ENCODE data around the gene PAXIP1.

PAXIP1 gene

DNA sequence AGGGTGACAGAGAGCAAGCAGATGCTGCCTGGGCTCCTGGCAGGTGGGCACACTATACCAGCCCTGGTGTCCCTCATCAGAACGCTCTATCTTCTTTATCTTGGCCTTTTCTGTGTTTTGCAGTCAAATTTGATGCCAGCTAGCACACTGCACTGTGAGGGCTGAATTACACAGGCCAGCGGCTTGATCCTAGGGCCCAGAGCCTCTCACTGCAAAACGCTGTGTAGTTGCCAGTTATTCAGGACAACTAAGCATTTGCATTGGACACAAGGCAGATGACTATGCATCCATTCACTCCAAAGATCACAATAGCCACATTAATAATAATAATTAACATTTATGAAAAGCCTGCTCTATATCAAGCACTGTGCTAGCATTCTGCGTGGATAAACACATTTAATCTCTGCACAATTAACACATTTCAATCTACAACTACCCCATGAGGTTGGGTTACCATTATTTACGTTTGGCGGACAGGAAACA lies 100.3 kb downstream of the PAXIP1 start (continued):
- TF ChIP-seq, protein P1, sequence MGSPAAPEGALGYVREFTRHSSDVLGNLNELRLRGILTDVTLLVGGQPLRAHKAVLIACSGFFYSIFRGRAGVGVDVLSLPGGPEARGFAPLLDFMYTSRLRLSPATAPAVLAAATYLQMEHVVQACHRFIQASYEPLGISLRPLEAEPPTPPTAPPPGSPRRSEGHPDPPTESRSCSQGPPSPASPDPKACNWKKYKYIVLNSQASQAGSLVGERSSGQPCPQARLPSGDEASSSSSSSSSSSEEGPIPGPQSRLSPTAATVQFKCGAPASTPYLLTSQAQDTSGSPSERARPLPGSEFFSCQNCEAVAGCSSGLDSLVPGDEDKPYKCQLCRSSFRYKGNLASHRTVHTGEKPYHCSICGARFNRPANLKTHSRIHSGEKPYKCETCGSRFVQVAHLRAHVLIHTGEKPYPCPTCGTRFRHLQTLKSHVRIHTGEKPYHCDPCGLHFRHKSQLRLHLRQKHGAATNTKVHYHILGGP (tag by site-specific recombination; IDR thresholded peaks at IDR 0.05) = no peak
- no peak for TF ChIP-seq ZBTB20 (tag by site-specific recombination; IDR thresholded peaks at IDR 0.05)
- no peak for TF ChIP-seq ZNF621 (tag by site-specific recombination; IDR thresholded peaks at IDR 0.05)
- TF ChIP-seq, protein P2, sequence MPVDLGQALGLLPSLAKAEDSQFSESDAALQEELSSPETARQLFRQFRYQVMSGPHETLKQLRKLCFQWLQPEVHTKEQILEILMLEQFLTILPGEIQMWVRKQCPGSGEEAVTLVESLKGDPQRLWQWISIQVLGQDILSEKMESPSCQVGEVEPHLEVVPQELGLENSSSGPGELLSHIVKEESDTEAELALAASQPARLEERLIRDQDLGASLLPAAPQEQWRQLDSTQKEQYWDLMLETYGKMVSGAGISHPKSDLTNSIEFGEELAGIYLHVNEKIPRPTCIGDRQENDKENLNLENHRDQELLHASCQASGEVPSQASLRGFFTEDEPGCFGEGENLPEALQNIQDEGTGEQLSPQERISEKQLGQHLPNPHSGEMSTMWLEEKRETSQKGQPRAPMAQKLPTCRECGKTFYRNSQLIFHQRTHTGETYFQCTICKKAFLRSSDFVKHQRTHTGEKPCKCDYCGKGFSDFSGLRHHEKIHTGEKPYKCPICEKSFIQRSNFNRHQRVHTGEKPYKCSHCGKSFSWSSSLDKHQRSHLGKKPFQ (tag by site-specific recombination; IDR thresholded peaks at IDR 0.05) = no peak

DNA sequence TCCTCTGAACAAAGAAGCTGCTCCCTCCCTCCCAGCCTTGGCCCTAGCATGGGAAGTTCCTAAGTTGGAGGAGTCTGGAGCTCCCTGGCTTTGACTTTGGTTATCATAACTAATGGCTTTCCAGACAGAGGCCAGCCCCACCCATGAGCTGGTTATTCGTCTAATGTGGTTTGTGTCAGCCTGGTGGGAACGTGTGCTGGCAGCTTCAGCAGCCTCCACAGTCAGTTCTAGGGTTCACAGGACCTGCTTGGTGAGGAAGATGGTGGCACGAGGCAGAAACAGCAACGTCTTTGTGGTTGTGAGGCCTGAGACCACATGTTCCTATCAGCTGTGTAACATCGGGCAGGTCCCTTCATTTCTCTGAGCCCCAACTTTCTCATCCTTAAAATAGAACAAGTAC lies 103.1 kb downstream of the PAXIP1 start:
- Histone ChIP-seq H3K9me3 (ENCODE audit: control insufficient read depth, insufficient read depth, low read depth, low read length) (no peaks in the 10 kb centered on the region), H3K27ac (ENCODE audit: extremely low read depth, low read depth, low read length) (no peak overlapping the region), H3K4me1 (ENCODE audit: control insufficient read depth, insufficient read depth, low read length) (no peaks in the 10 kb centered on the region), H3K36me3 (ENCODE audit: control insufficient read depth in 2 of 2, insufficient read depth in 1 of 2, low read length in 2 of 2) (no peaks in the 10 kb centered on the region), H3K4me3 (ENCODE audit: low read depth, low read length) (no peak overlapping the region)
- CTCF ChIA-PET = no interaction called here
- POLR2A ChIA-PET = no interaction called here
- TF ChIP-seq ZBTB21 (tag by site-specific recombination; IDR thresholded peaks at IDR 0.05) = no peak
- TF ChIP-seq ZNF843 (tag by site-specific recombination; IDR thresholded peaks at IDR 0.05) = no peak
- no peak for TF ChIP-seq ZFP41 (tag by site-specific recombination; IDR thresholded peaks at IDR 0.05; ENCODE audit: borderline replicate concordance)
- TF ChIP-seq ZSCAN30 (tag by site-specific recombination; IDR thresholded peaks at IDR 0.05) = no peak
- TF ChIP-seq, protein P3, sequence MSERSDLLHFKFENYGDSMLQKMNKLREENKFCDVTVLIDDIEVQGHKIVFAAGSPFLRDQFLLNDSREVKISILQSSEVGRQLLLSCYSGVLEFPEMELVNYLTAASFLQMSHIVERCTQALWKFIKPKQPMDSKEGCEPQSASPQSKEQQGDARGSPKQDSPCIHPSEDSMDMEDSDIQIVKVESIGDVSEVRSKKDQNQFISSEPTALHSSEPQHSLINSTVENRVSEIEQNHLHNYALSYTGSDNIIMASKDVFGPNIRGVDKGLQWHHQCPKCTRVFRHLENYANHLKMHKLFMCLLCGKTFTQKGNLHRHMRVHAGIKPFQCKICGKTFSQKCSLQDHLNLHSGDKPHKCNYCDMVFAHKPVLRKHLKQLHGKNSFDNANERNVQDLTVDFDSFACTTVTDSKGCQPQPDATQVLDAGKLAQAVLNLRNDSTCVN (tag by site-specific recombination; optimal IDR thresholded peaks at IDR 0.05) = no peak
- no peak for TF ChIP-seq ZNF16 (tag by site-specific recombination; IDR thresholded peaks at IDR 0.05; ENCODE audit: low read depth)
- no peak for TF ChIP-seq ZNF560 (tag by site-specific recombination; IDR thresholded peaks at IDR 0.05; ENCODE audit: borderline replicate concordance)
- TF ChIP-seq SP3 (tag by site-specific recombination; IDR thresholded peaks at IDR 0.05) = no peak
- no peak for TF ChIP-seq ZNF19 (tag by site-specific recombination; IDR thresholded peaks at IDR 0.05; ENCODE audit: low read depth)
- no peak for TF ChIP-seq OVOL3 (tag by site-specific recombination; IDR thresholded peaks at IDR 0.05)
- no peak for TF ChIP-seq ZNF544 (tag by site-specific recombination; IDR thresholded peaks at IDR 0.05)

DNA sequence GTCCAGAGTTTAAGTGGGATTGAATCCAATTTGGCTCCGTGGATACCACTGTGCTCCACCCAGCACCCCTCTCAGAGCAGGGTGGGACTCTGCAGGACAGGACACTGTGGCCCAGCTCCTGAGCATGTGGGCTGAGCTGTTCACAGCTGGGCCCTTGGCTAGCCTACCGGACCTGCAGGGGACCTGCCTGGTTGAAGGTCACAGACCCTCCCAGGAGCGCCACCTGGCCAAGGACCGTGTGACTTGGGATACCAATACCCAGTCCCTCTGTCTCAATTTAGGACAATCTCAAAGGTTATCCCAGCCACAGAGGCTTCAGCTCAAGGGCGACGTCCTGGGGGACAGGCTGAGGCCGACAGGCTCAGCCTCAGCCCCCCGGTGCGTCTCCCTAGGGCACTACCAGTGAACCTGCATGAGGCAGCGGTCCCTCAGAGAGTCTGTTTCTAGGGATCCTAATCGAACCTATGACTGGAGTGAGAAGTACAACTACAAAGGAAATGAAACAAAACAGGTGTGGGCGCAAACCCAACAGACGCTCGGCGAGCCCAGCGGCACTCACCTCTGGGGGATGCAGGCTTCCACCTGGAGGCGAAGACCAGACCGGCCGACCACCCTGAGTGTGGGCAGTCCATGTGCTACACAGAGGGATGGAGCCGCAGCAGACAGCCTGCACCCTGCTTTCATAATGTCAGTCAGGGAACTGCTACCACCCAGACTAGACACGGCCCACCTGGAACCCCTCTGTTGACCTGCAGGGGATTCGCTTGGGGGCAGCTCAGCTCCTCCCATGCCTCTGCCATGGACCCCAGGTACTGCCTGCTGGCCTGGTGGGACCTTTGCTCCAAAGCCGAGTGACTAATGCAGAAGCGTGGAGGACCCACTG lies 103.7 kb downstream of the PAXIP1 start:
- Histone ChIP-seq H3K4me3 (ENCODE audit: low read depth, low read length) (no peak overlapping the region), H3K36me3 (ENCODE audit: control insufficient read depth in 2 of 2, insufficient read depth in 1 of 2, low read length in 2 of 2) (no peaks in the 10 kb centered on the region), H3K4me1 (ENCODE audit: control insufficient read depth, insufficient read depth, low read length) (no peaks in the 10 kb centered on the region), H3K9me3 (ENCODE audit: control insufficient read depth, insufficient read depth, low read depth, low read length) (no peaks in the 10 kb centered on the region), H3K27ac (ENCODE audit: extremely low read depth, low read depth, low read length) (no peak overlapping the region)
- ChIA-PET CTCF (no interaction called here), POLR2A (no interaction called here)
- TF ChIP-seq EGR2 (tag by site-specific recombination; IDR thresholded peaks at IDR 0.05; ENCODE audit: low read depth) = no peak
- TF ChIP-seq, protein P4, sequence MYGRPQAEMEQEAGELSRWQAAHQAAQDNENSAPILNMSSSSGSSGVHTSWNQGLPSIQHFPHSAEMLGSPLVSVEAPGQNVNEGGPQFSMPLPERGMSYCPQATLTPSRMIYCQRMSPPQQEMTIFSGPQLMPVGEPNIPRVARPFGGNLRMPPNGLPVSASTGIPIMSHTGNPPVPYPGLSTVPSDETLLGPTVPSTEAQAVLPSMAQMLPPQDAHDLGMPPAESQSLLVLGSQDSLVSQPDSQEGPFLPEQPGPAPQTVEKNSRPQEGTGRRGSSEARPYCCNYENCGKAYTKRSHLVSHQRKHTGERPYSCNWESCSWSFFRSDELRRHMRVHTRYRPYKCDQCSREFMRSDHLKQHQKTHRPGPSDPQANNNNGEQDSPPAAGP (tag by site-specific recombination; IDR thresholded peaks at IDR 0.05) = no peak
- no peak for TF ChIP-seq ZNF707 (tag by site-specific recombination; IDR thresholded peaks at IDR 0.05)
- TF ChIP-seq ZNF585B (tag by site-specific recombination; IDR thresholded peaks at IDR 0.05) = no peak
- TF ChIP-seq ZNF10 (tag by site-specific recombination; IDR thresholded peaks at IDR 0.05) = no peak
- TF ChIP-seq HOXA7 (CRISPR knock-in tag; IDR thresholded peaks at IDR 0.05; ENCODE audit: borderline replicate concordance) = no peak
- TF ChIP-seq, protein P2 (tag by site-specific recombination; IDR thresholded peaks at IDR 0.05) = no peak
- TF ChIP-seq YY2 (tag by site-specific recombination; IDR thresholded peaks at IDR 0.05) = no peak
